Fibroblast of the aortic adventitia (primary cell): ENCODE data around the gene SEC23B. TPM values are rescaled to one million over a fixed set of nuclear protein-coding genes. Genes with fewer than 3 reads are reported as not detected.

Experiments used
- DNase-seq: peaks from one replicate; pipeline ENCODE4 v3.0.0-alpha.2; 2010; ENCODE audit warnings: low read depth
- H3K4me3 ChIP-seq: 2 replicates; pipeline ENCODE4 v1.5.1; 2011; ENCODE audit warnings: low read depth, mild to moderate bottlenecking, control low read depth, low read length, moderate library complexity
- CTCF ChIP-seq: IDR thresholded peaks from 2 replicates; pipeline ENCODE4 v1.5.1; 2011; ENCODE audit warnings: mild to moderate bottlenecking, low read length, control low read depth, inconsistent platforms; ENCODE audit not compliant: insufficient read depth
- small RNA-seq: library from RNA; depleted of rRNA; stranded (forward); fragments of <200 nt; gene quantifications from one replicate; pipeline ENCODE3, GENCODE V24; 2012
- total RNA-seq: library from RNA; depleted of rRNA; stranded (reverse); fragments of >200 nt; gene quantifications from 2 replicates; pipeline ENCODE4 v1.2.3, GENCODE V29; 2012; ENCODE audit warnings: low replicate concordance

Gene SEC23B
- total RNA-seq, 1 donor = 45.6 TPM

- no peak overlapping the region for H3K4me3 ChIP-seq
- DNase-seq = no peak
- TF ChIP-seq CTCF = no peak
These were observed 102.0 kb downstream of the SEC23B start for GRCh38 chr20:18609741-18610140.

Small RNA genes within 50 kb of the gene (small RNA-seq; reads per million reads assigned to genes)
- not detected for gene MIR3192
- not detected for gene RN7SL638P
- gene RNU6ATAC34P = not detected

Other genes with a start within 250 kb of the SEC23B start
- 14.6 and 22.2 TPM in 2 replicates for gene ZNF133, start 219.4 kb upstream of the SEC23B start, total RNA-seq
- 0.99 and 1.5 TPM in 2 replicates for gene DZANK1, start 40.9 kb upstream of the SEC23B start, total RNA-seq
- 4.3 and 13.7 TPM in 2 replicates for gene POLR3F, start 40.5 kb upstream of the SEC23B start, total RNA-seq
- 6.4 and 34.6 TPM in 2 replicates for gene RBBP9, start 10.7 kb upstream of the SEC23B start, total RNA-seq
- gene SMIM26, start 59.5 kb downstream of the SEC23B start, total RNA-seq = 80.2 and 95.8 TPM in 2 replicates
- 66.1 and 69.8 TPM in 2 replicates for gene DTD1, start 80.1 kb downstream of the SEC23B start, total RNA-seq